GM20000 (cell line): ENCODE data around the gene MYO3A.
"Not testable (repeated sequence)": the region's sequence is repeated elsewhere in the genome, so short reads cannot be mapped to it uniquely, and the experiment has no call there.

Source experiments
- DNase-seq: peaks from one replicate; pipeline ENCODE4 v3.0.0; 2012; ENCODE audit warnings: low spot score
- TF ChIP-seq, protein P1 (sequence below): IDR thresholded peaks from 2 replicates; pipeline ENCODE4 v1.5.1; 2012; ENCODE audit warnings: mild to moderate bottlenecking, control low read depth; ENCODE audit errors: extremely low read depth, missing control alignments

MYO3A gene

DNA sequence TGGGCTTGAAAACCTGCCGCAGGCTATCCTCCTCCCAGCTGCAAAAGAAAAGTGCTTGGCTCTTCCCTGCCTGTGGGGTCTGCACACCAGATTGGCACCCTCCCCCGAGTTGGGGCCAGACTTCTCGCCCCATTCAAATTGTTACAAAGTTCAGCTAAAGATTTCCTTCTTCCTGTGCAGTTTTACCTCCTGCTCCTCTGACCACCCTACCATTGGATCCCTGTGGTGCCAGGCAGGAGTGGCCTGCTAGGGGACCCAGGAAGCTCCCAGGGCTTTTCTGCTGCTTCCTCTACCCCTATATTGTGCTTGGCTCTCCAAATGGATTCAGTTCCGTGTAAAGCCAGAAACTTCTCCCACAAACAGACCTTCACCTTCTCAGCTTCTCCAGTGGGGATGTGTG is 147.4 kb downstream of the MYO3A start:
- TF ChIP-seq, protein P1, sequence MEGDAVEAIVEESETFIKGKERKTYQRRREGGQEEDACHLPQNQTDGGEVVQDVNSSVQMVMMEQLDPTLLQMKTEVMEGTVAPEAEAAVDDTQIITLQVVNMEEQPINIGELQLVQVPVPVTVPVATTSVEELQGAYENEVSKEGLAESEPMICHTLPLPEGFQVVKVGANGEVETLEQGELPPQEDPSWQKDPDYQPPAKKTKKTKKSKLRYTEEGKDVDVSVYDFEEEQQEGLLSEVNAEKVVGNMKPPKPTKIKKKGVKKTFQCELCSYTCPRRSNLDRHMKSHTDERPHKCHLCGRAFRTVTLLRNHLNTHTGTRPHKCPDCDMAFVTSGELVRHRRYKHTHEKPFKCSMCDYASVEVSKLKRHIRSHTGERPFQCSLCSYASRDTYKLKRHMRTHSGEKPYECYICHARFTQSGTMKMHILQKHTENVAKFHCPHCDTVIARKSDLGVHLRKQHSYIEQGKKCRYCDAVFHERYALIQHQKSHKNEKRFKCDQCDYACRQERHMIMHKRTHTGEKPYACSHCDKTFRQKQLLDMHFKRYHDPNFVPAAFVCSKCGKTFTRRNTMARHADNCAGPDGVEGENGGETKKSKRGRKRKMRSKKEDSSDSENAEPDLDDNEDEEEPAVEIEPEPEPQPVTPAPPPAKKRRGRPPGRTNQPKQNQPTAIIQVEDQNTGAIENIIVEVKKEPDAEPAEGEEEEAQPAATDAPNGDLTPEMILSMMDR = no peak
- DNase-seq = no peak

DNA sequence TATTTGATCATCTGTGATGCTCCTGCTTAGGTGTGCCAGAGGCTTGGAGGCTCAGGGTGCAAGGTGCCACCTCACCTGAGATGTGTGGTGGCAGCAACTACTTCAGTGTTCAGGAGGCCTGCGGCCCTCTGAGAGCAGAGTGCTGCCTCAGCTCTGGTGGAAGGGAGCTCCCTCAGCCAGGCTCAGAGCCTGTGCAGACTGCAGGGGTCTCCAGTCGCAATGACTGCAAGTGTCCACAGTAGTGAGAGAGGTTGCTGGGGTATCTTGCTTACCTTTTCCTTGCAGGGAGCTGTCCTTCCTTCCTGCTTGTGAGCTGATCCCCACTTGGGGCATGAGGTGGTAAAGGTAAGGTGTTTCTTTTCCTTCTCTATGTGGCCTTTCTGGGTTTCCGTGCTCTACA is 151.5 kb downstream of the MYO3A start:
- TF ChIP-seq, protein P1 = no peak
- DNase-seq = no peak

DNA sequence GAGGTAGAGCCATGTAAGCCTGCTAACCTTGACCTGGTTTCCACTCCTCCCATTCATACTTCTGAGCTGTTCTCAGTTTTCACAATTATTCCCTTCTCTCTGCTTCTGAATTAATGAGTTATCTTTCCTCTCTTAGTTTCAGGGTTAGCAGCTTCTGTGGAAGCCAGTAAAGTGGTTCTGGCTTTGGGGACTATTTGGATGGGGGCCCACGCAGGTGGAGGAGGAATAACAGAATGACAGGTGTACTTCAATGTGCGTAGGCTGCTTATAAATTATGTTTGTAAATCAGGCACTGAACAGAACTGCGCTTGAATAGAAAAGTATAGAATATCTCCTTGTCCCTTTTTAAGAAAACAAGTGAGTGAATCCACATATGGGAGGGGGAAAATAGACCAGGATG is 153.6 kb downstream of the MYO3A start:
- no peak for DNase-seq
- TF ChIP-seq, protein P1 = no peak

DNA sequence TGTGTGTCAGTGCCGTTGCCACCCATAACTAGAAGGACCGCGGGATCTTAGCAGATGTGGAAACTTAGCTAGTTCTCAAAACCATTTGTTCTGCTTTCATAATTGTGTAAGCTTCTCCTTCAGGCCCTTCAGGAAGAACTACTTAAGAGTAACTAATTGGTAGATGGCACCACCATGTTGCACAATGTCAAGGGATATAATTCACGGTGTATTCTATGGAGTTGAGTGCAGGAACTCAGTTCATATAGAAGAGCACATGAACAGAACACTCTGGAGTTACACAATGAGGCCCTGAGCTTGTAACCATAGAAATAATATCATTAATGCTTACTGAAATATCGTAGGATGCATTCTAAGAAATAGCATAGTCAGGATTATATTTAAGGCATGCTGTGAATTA is 156.0 kb downstream of the MYO3A start:
- TF ChIP-seq, protein P1 = no peak
- no peak for DNase-seq

DNA sequence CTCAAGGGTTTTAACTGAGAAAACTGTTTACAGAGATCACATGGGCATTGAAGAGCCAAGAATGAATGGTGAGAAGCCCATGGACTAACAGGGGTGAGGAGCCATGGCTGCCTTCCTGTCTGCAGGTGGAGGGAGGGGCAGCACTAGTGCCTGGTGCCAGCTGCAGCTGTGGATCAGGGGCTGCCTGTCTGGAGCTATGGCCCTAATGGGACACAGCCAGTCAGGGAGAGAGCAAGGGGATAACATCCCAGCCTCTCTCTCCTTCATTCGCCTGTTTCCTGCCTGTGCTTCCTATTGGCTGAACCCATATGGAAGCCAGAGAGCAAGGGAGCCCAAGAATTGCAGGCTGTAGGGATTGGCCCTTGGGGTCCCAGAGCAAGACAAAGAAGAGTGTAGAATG is 156.7 kb downstream of the MYO3A start:
- TF ChIP-seq, protein P1 = no peak
- no peak for DNase-seq

DNA sequence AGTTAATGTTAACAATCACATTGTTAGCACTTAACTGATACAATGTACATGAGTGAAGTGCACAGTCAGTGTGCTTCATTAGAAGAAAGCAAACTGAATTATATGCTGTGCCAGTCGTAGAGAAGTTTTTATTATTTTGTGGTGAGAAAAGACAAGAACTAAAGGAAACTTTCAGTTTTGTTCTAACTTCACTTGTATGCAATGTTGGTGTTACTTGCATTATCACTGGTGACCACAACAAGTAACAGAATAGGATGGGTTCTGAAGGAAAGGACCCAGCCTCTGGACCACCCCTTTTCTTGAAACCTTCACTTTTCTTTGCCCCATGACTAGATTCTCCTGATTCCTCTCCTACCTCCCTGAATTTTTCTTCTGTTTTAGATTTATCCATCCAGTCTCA is 159.2 kb downstream of the MYO3A start:
- TF ChIP-seq, protein P1 = no peak
- no peak for DNase-seq

DNA sequence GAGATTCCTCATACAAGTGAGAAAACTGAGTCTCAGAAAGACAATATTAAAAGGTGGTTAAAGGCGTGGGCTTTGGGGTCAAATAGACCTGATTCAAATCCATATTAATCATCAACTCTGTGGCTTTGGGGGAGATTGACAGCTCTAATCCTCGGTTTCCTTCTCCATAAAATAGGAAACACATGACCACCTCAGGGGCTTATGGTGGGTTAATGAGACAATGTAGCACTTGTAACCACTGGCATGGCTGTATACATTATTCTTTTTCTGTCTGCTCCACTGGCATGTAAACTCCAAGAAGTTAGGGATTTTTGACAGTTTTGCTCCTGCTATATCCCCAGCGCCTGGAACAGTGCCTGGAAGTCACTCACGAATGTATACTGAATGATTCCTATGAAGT is 161.8 kb downstream of the MYO3A start:
- TF ChIP-seq, protein P1 = no peak
- no peak for DNase-seq

DNA sequence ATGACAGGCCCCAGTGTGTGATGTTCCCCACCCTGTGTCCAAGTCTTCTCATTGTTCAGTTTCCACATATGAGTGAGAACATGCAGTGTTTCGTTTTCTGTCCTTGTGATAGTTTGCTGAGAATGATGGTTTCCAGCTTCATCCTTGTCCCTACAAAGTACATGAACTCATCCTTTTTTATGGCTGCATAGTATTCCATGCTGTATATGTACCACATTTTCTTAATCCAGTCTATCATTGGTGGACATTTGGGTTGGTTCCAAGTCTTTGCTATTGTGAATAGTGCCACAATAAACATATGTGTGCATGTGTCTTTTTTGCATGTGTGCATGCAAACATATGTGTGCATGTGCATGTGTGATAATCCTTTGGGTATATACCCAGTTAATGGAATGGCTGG is 163.5 kb downstream of the MYO3A start:
- not testable (repeated sequence) for DNase-seq
